Endothelial cell of umbilical vein (primary cell): ENCODE results near the gene JUNB. TPM values are rescaled to one million over a fixed set of nuclear protein-coding genes. Genes with fewer than 3 reads are reported as not detected.

Experiments
- BruUV-seq: library from RNA; stranded (reverse); fragments of 400-500 nt; replicated peaks from 2 replicates; lab custom pipeline; 2021; lab: Mats Ljungman, UMichigan
- CTCF ChIA-PET: fragments of 300-600, 350-600 bp; sonication (Branson Sonifier 250); formaldehyde crosslinking; loops from one replicate; lab custom pipeline; 2021; ENCODE audit warnings: antibody characterized with exemption, inconsistent platforms; lab: Charles Lee
- POLR2A ChIA-PET: fragments of 300-600, 350-600 bp; sonication (Branson Sonifier 250); formaldehyde crosslinking; loops from one replicate; lab custom pipeline; 2021; ENCODE audit warnings: antibody characterized with exemption, inconsistent platforms; lab: Charles Lee
- DNase-seq: peaks from one replicate; pipeline ENCODE4 v3.0.0-alpha.2; 2011; ENCODE audit warnings: low read depth, low spot score
- FAIRE-seq: peaks from 2 replicates; lab custom pipeline; 2011; peaks lifted over from hg19 to GRCh38; lab: Jason Lieb, UNC
- H2AFZ ChIP-seq: 2 replicates; pipeline ENCODE4 v1.6.0; 2012; ENCODE audit warnings: low read depth, low read length, control low read depth, inconsistent platforms
- H3K27ac ChIP-seq: 2 replicates; pipeline ENCODE4 v1.5.1; 2011; ENCODE audit warnings: low read depth, mild to moderate bottlenecking, control low read depth, low read length, moderate library complexity; ENCODE audit not compliant: insufficient read depth
- H3K27me3 ChIP-seq, 2 experiments: 2 replicates each; pipeline versions ENCODE4 v1.6.0 to v1.6.1; 2011; ENCODE audit warnings: low read length in 2 of 2, mixed read lengths in 1 of 2; ENCODE audit not compliant: control insufficient read depth in 2 of 2, insufficient read depth in 2 of 2
- H3K36me3 ChIP-seq, 2 experiments: 2 replicates in 1 of 2; 3 replicates in 1 of 2; pipeline ENCODE4 v1.5.1; 2011; ENCODE audit warnings: low read length in 2 of 2, mild to moderate bottlenecking in 1 of 2, moderate library complexity in 1 of 2; ENCODE audit not compliant: control insufficient read depth in 2 of 2, insufficient read depth in 2 of 2; ENCODE audit errors: extremely low read depth in 1 of 2
- H3K4me1 ChIP-seq: 3 replicates; pipeline ENCODE4 v1.5.1; 2011; ENCODE audit warnings: mild to moderate bottlenecking, low read length; ENCODE audit not compliant: control insufficient read depth, insufficient read depth; ENCODE audit errors: extremely low read depth
- H3K4me2 ChIP-seq: 2 replicates; pipeline ENCODE4 v1.6.1; 2011; ENCODE audit warnings: low read length, control low read depth, mixed read lengths; ENCODE audit not compliant: insufficient read depth
- H3K4me3 ChIP-seq, 3 experiments: fragments of 200-600 bp in 1 of 3; sonication (generic), shearing (Covaris generic) in 1 of 3; replicated peaks in 1 of 3; 2 replicates each; pipeline ENCODE4 v1.5.1; 2011 to 2016; ENCODE audit warnings: control low read depth in 3 of 3, low read length in 3 of 3, mild to moderate bottlenecking in 2 of 3, inconsistent platforms in 1 of 3, low read depth in 1 of 3, moderate library complexity in 1 of 3; ENCODE audit not compliant: insufficient read depth in 1 of 3
- H3K79me2 ChIP-seq: 2 replicates; pipeline ENCODE4 v1.6.0; 2012; ENCODE audit warnings: low read length, inconsistent platforms; ENCODE audit not compliant: control insufficient read depth, insufficient read depth
- H3K9ac ChIP-seq: replicated peaks from 2 replicates; pipeline ENCODE3; 2011; ENCODE audit warnings: low read length, control low read depth; ENCODE audit not compliant: insufficient read depth; ENCODE audit errors: extremely low read depth
- H3K9me1 ChIP-seq: replicated peaks from 3 replicates; pipeline ENCODE4 v1.6.0; 2011; ENCODE audit warnings: mild to moderate bottlenecking, low read length; ENCODE audit not compliant: control insufficient read depth, insufficient read depth; ENCODE audit errors: extremely low read depth
- H3K9me3 ChIP-seq: replicated peaks from 2 replicates; pipeline ENCODE4 v1.5.1; 2012; ENCODE audit warnings: low read length, inconsistent platforms; ENCODE audit not compliant: control insufficient read depth, insufficient read depth
- H4K20me1 ChIP-seq: replicated peaks from 2 replicates; pipeline ENCODE3; 2011; ENCODE audit warnings: mild to moderate bottlenecking, low read length; ENCODE audit not compliant: control insufficient read depth, insufficient read depth; ENCODE audit errors: extremely low read depth
- MAX ChIP-seq: IDR thresholded peaks from 2 replicates; pipeline ENCODE4 v1.6.1; 2011; ENCODE audit not compliant: insufficient read depth, insufficient read length
- dilution Hi-C: fragments of 300-500 bp; cut with MboI; formaldehyde crosslinking; loops from one replicate; pipeline ENCODE4 v1.15.0; 2019; ENCODE audit warnings: low sequenced_read_pairs; ENCODE audit not compliant: extremely low pct_ligation_motif_present
- intact Hi-C: fragments of 100-400 bp; cut with micrococcal nuclease; formaldehyde crosslinking; loops from one replicate; pipeline ENCODE4 v1.10.0; 2022
- polyA plus RNA-seq, 4 experiments: library from polyadenylated mRNA; depleted of rRNA in 3 of 4; stranded (reverse) in 3 of 4; unstranded in 1 of 4; fragments of >200 nt; gene quantifications; 2 replicates each; pipeline versions ENCODE4 v1.2.1 to v1.2.3, GENCODE V29; 2011 to 2012; ENCODE audit warnings: missing spikeins in 1 of 4
- total RNA-seq: library from RNA; stranded (reverse); gene quantifications from 2 replicates; pipeline ENCODE4 v1.2.3, GENCODE V29; 2021
- TF ChIP-seq, protein P1 (sequence below), 2 donors: IDR thresholded peaks; 1 replicate in 1 of 2; 2 replicates in 1 of 2; pipeline ENCODE4 v1.5.1; 2011; ENCODE audit warnings: low read length in 2 of 2, mild to moderate bottlenecking in 2 of 2, moderate library complexity in 2 of 2, control low read depth in 1 of 2, inconsistent platforms in 1 of 2, low read depth in 1 of 2; ENCODE audit not compliant: insufficient read depth in 1 of 2; ENCODE audit errors: extremely low read depth in 1 of 2

The JUNB gene
- total and polyA plus RNA-seq, 2 donors (not counting 3 experiments of a cell fraction or from before 2014, with no cell fraction given): 22.8 to 74.4 TPM

DNA sequence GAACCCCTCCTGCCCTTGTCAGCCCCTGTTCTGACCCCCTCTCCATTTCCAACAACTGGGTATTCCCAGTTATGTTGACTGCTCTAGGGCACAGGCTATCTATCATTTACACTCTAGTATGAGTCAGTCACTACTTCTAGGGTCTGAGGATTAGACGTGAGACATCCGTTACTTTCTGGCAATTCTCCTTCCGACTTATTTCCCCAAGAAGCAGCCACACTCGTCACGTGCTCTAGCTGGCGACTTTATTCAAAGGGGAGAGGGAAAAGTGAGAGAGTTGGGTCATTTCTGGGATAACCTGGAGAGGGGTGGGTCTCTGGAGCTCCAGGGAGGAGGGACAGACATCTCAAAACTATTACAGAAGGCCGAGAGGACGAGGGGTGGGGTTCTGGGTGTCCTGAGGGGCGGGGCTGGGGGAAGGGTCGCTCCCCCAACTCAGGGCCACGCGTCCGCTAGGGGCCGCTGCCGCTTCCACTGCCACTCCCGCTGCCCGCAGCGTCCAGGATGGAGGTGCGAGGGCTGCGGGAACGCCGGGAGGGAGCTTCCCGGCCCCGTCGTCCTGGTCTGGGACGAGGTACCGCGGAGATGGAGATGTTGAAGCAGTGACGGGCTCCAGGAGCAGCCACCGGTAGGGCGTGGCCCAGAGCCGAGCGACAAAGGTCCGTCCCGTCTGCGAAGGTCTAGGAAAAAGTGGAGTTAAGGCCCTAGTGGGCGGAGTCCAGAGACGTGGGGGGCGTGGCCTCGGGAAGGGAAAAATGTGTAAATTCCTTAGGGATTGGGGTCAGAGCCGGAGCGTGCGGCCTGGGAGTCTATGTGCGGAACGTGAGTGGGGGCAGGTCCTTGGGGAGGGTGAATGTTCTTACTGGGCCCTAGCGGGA is 34.2 kb downstream of the JUNB start:
- no TSS peak for BruUV-seq
- no peak overlapping the region for H3K4me2 ChIP-seq
- FAIRE-seq: peak; percentile 28

More for the DNA sequence above, 34.2 kb downstream of the JUNB start:
- Histone ChIP-seq H3K27ac (no peak overlapping the region), H2AFZ (peak overlapping the region; percentile 87), H3K27me3 (no peaks in the 10 kb centered on the region), H4K20me1 (no peaks in the 10 kb centered on the region), H3K9ac (no peak overlapping the region), H3K9me3 (no peaks in the 10 kb centered on the region), H3K36me3 (no peaks in the 10 kb centered on the region), H3K4me3 (no peak overlapping the region), H3K9me1 (no peaks in the 10 kb centered on the region), H3K4me1 (no peaks in the 10 kb centered on the region), H3K79me2 (no peaks in the 10 kb centered on the region)
- no peak for TF ChIP-seq MAX
- TF ChIP-seq, protein P1, sequence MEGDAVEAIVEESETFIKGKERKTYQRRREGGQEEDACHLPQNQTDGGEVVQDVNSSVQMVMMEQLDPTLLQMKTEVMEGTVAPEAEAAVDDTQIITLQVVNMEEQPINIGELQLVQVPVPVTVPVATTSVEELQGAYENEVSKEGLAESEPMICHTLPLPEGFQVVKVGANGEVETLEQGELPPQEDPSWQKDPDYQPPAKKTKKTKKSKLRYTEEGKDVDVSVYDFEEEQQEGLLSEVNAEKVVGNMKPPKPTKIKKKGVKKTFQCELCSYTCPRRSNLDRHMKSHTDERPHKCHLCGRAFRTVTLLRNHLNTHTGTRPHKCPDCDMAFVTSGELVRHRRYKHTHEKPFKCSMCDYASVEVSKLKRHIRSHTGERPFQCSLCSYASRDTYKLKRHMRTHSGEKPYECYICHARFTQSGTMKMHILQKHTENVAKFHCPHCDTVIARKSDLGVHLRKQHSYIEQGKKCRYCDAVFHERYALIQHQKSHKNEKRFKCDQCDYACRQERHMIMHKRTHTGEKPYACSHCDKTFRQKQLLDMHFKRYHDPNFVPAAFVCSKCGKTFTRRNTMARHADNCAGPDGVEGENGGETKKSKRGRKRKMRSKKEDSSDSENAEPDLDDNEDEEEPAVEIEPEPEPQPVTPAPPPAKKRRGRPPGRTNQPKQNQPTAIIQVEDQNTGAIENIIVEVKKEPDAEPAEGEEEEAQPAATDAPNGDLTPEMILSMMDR (IDR thresholded peaks at IDR 0.05; ENCODE audit: extremely low read depth in 1 of 2, insufficient read depth in 1 of 2, low read depth in 1 of 2, low read length in 2 of 2): peak; percentile 39 to 66
- DNase-seq: peak; percentile 43
- ChIA-PET POLR2A (no interaction called here), CTCF (interaction anchor here (0.5 to 2.5 kb wide), 7 partner anchors 9 to 64 kb away, joined by 3 to 11 read pairs (median 6); partner anchors contain the start of gene RTBDN)
- dilution Hi-C loops (no loop called here), intact Hi-C loops (no loop called here)
